ENCODE results near the gene PATJ. TPM values are rescaled to one million over a fixed set of nuclear protein-coding genes. Genes with fewer than 3 reads are reported as not detected.

Gene PATJ
- total and polyA plus RNA-seq, 2 of the 13 experiments (the other 11 are each of a cell fraction or from before 2014, with no cell fraction given), result 6.2 to 16.8 TPM

DNA sequence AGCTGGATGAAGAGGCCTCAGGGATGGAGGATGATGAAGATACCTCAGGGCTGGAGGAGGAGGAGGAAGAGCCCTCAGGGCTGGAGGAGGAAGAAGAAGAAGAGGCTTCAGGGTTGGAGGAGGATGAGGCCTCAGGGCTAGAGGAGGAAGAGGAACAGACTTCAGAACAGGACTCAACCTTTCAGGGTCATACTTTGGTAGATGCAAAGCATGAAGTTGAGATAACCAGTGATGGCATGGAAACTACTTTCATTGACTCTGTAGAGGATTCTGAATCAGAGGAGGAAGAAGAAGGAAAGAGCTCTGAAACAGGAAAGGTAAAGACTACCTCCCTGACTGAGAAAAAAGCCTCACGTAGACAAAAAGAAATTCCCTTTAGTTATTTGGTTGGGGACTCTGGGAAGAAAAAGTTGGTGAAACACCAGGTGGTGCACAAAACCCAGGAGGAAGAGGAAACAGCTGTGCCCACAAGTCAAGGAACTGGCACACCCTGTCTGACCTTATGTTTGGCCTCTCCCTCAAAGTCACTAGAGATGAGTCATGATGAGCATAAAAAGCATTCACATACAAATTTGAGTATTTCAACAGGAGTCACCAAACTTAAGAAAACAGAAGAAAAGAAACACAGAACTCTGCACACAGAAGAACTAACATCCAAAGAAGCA is 467.8 kb downstream of the PATJ start:
- no peak overlapping the region for H3K4me2 ChIP-seq (ENCODE audit: low read depth, low read length)
- no peaks in the 10 kb centered on the region for H4K20me1 ChIP-seq (ENCODE audit: insufficient read depth, low read length)
- ATAC-seq (no peak), FAIRE-seq (no peak), DNase-seq (ENCODE audit: low spot score) (no peak)
- H3K9ac ChIP-seq (ENCODE audit: insufficient read depth, low read depth, low read length), result no peak overlapping the region
- WGBS (ENCODE audit: low lambda C conversion rate), result 28% methylated on average over 1 of the region's 1 CpG
- no peak overlapping the region for H3K27ac ChIP-seq (ENCODE audit: extremely low read length, insufficient read depth, low read length)
- H3K4me3 ChIP-seq (replicated peaks in 1 of 3; ENCODE audit: insufficient read depth in 1 of 3, low read depth in 2 of 3, low read length in 3 of 3), result no peak overlapping the region
- intact Hi-C loops (cut with micrococcal nuclease; ENCODE audit: unreplicated experiment), result no loop called here
- no peaks in the 10 kb centered on the region for H3K79me2 ChIP-seq (ENCODE audit: insufficient read depth, low read length)
- in situ Hi-C loops (cut with HindIII; ENCODE audit: extremely low pct_ligation_motif_present, low pct_unique_long_range_greater_than_20kb), result no loop called here
- TF ChIP-seq PRDM15 (CRISPR knock-in tag; IDR thresholded peaks at IDR 0.05), result no peak
- no peak for TF ChIP-seq ZNF496 (CRISPR knock-in tag; IDR thresholded peaks at IDR 0.05; ENCODE audit: insufficient replicate concordance)
- no peak for TF ChIP-seq HNF1B (CRISPR knock-in tag; IDR thresholded peaks at IDR 0.05)
- TF ChIP-seq MYPOP (CRISPR knock-in tag; IDR thresholded peaks at IDR 0.05), result no peak
- no peak for TF ChIP-seq RORA (CRISPR knock-in tag; IDR thresholded peaks at IDR 0.05)
- TF ChIP-seq, protein P1, sequence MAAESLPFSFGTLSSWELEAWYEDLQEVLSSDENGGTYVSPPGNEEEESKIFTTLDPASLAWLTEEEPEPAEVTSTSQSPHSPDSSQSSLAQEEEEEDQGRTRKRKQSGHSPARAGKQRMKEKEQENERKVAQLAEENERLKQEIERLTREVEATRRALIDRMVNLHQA (CRISPR knock-in tag; IDR thresholded peaks at IDR 0.05), result no peak
- TF ChIP-seq STAG1 (CRISPR knock-in tag; IDR thresholded peaks at IDR 0.05), result peak; percentile 20; the same call in 1 of the 2 replicates
- POLR2A ChIA-PET, result no interaction called here
- no TSS peak for BruUV-seq (replicated peaks)
- peaks cover 16% of the 10 kb centered on the region; the same call in 1 of the 2 replicates for H3K9me3 ChIP-seq (ENCODE audit: low read length)
- no peaks in the 10 kb centered on the region for H3K27me3 ChIP-seq (ENCODE audit: control insufficient read depth in 1 of 2, insufficient read depth in 2 of 2, low read length in 2 of 2)
- no peak overlapping the region for H2AFZ ChIP-seq (ENCODE audit: low read length)
- no peaks in the 10 kb centered on the region for H3K4me1 ChIP-seq (ENCODE audit: insufficient read depth, low read length)
- CTCF ChIA-PET (ENCODE audit: low intra/inter-chr PET ratio, low total read pairs), result no interaction called here
- H3K36me3 ChIP-seq (replicated peaks in 1 of 2; ENCODE audit: control insufficient read depth in 1 of 2, insufficient read depth in 2 of 2, low read length in 2 of 2), result no peaks in the 10 kb centered on the region
